HG02973 (cell line): ENCODE measurements around the gene MYH16.
"Not testable (repeated sequence)": the region's sequence is repeated elsewhere in the genome, so short reads cannot be mapped to it uniquely, and the experiment has no call there.

Experiments used
- ATAC-seq: cut with Tn5 transposase; IDR thresholded peaks from one replicate; pipeline ENCODE4 v1.9.1; 2021; ENCODE audit warnings: moderate library complexity; ENCODE audit not compliant: unreplicated experiment

MYH16 gene

DNA sequence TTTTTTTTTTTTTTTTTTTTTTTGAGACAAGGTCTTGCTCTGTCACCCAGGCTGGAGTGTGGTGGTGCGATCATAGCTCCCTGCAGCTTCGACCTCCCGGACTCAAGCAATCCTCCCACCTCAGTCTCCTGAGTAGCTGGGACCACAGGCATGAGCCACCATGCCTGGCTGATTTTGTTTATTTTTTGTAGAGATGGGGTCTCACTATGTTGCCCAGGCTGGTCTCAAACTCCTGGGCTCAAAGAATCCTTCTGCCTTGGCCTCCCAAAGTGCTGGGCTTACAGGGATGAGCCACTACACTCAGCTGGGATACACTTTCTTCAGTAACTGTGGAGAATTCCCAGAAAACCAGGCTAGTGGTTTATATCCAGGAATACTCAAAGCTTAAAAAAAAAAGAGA lies 78.0 kb downstream of the MYH16 start:
- ATAC-seq: not testable (repeated sequence)

DNA sequence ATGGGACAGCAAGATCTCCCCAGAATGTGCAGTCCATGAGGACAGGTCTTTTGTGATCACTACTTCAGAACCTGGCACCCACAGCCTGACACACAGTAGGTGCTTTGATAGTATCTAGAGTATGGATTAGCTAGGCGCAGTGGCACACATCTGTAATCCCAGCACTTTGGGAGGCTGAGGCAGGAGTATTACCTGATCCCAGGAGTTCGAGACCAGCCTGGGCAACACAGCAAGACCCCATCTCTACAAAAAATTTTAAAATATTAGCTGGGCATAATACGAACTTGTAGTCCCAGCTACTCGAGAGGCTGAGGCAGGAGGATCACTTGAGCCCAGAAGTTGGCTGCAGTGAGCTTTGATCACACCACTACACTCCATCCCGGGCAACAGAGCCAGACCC lies 79.6 kb downstream of the MYH16 start:
- no peak for ATAC-seq

DNA sequence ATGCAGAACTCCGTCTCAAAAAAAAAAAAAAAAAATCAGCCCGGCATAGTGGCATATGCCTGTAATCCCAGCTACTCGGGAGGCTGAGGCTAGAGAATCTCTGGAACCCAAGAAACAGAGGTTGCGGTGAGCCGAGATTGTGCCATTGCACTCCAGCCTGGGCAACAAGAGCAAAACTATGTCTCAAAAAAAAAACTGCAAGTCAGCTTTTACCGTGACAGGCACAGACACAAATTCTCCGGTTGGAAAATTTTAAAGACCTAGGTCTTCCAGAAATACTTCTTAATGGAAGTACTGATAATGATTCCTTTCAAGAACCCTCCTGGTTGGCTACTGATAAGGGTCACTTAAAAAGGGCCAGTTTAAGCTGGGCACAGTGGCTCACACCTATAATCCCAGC lies 82.5 kb downstream of the MYH16 start:
- ATAC-seq: no peak

DNA sequence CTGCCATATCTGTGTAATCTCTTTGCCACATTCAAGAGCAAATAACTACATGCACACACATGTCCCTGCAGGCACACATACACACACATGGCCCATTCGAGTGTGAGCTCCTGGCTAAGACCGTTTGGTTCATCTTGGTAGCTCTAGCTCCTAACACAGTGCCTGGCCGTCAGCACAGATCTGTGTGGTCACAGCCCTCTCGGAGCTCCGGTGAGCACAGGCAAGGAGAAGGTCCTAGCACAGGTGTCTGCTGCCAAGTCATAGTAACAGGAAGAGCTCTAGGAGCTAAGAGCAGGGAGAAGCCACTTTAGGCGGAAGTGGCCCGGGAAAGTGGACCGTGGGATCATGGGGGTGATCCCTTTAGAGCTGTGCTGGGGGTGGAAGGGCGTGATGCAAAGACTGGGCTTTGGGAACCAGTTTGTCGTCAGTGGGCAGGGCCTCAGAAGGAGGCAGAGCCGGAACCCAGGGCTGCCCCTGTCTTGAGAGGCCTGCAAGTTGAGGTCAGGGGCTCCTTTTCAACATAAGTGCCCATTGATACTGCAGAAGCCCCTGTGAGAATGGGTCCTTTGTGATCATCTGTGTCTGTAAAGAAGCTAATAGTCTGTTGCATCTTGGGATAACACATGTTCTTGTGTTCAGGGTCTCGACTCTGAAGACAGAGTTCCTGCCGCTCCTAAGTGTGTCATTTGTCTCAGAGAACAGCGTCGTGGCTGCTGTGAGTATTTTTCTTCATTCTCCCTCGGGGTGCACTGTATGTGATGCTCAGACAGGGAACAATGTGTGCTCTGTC lies 85.3 kb downstream of the MYH16 start:
- ATAC-seq: no peak

DNA sequence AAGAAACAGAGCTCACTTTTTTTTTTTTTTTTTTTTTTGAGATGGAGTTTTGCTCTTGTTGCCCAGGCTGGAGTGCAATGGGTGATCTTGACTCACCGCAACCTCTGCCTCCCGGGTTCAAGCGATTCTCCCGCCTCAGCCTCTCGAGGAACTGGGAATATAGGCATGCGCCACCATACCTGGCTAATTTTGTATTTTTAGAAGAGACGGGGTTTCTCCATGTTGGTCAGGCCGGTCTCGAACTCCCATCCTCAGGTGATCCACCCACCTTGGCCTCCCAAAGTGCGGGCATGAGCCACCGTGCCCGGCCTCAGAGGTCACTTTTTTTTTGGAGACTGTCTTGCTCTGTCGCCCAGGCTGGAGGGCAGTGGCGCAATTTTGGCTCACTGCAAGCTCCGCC lies 85.9 kb downstream of the MYH16 start:
- not testable (repeated sequence) for ATAC-seq

DNA sequence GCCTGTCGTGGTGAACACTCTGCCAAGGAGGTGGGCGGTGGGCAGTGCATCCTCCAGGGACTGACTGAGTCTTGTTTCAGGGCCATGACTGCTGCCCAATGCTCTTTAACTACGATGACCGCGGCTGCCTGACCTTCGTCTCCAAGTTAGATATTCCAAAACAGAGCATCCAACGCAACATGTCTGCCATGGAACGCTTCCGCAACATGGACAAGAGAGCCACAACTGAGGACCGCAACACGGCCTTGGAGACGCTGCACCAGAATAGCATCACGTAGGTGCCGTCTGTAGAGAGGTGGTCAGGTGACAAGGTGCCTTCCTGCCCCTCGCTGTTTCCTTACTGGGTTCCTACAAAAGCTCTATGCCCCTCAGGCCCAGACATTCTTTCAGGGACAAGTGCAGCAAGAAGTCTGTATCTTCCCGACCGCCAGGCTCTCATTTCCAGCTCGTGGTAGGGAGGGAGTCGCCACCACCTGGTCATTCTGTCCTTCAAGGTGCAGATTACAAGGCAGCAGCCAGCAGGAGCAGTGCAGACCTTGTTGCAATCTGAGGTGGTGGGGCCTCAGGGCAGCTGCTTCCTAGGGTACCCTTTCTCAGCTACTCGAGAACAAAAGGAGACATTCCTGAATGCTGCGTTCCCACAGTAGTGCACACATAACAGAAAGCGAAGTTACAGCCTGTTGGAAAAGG lies 87.0 kb downstream of the MYH16 start:
- ATAC-seq: no peak
